IMR-90 (cell line): ENCODE data around the gene ARMC6. TPM values are rescaled to one million over a fixed set of nuclear protein-coding genes. Genes with fewer than 3 reads are reported as not detected.
A peak's percentile ranks its signal among the peaks of the same experiment; 100 is the strongest.

ENCODE experiments used
- ATAC-seq: fragments of 200-7000 bp; cut with Tn5 transposase; 2 replicates; pipeline ENCODE4 v1.9.1; 2020; ENCODE audit warnings: low read depth, mild to moderate bottlenecking, moderate library complexity
- BruUV-seq: library from RNA; stranded (reverse); fragments of 400-500 nt; replicated peaks from 2 replicates; lab custom pipeline; 2021; lab: Mats Ljungman, UMichigan
- CTCF ChIA-PET: fragments of 300-600 bp; formaldehyde crosslinking; extraction: SDS; loops from one replicate; lab custom pipeline; 2021; ENCODE audit warnings: antibody characterized with exemption; lab: Yijun Ruan, JAX
- POLR2A ChIA-PET: fragments of 300-600 bp; sonication (Branson Sonifier 250); formaldehyde crosslinking; loops from one replicate; lab custom pipeline; 2022; ENCODE audit warnings: antibody characterized with exemption; ENCODE audit not compliant: unreplicated experiment; lab: Charles Lee
- DNase-seq: peaks from one replicate; pipeline ENCODE4 v3.0.0; 2013
- H2AFZ ChIP-seq: replicated peaks from 2 replicates; pipeline ENCODE3; 2013; ENCODE audit warnings: low read length, mild to moderate bottlenecking; ENCODE audit not compliant: poor library complexity
- H2AK5ac ChIP-seq: 2 replicates; pipeline ENCODE4 v1.6.1; 2013; ENCODE audit warnings: low read depth, low read length, inconsistent platforms
- H2AK9ac ChIP-seq: replicated peaks from 2 replicates; pipeline ENCODE3; 2013; ENCODE audit warnings: mild to moderate bottlenecking, low read depth, low read length, moderate library complexity; ENCODE audit not compliant: poor library complexity
- H2BK120ac ChIP-seq: 2 replicates; pipeline ENCODE4 v1.6.1; 2013; ENCODE audit warnings: low read depth, low read length, inconsistent platforms
- H2BK15ac ChIP-seq: 3 replicates; pipeline ENCODE4 v1.6.1; 2013; ENCODE audit warnings: low read depth, low read length, inconsistent platforms
- H2BK20ac ChIP-seq: 2 replicates; pipeline ENCODE4 v1.6.1; 2013; ENCODE audit warnings: low read depth, mild to moderate bottlenecking, inconsistent platforms, low read length, moderate library complexity
- H2BK5ac ChIP-seq: 2 replicates; pipeline ENCODE4 v1.6.1; 2013; ENCODE audit warnings: mild to moderate bottlenecking, low read depth, low read length, inconsistent platforms; ENCODE audit not compliant: poor library complexity, severe bottlenecking
- H3K14ac ChIP-seq: replicated peaks from 2 replicates; pipeline ENCODE4 v1.6.1; 2013; ENCODE audit warnings: low read depth, low read length, inconsistent platforms
- H3K18ac ChIP-seq: 2 replicates; pipeline ENCODE4 v1.6.1; 2013; ENCODE audit warnings: low read depth, low read length, control low read depth
- H3K23ac ChIP-seq: 2 replicates; pipeline ENCODE4 v1.6.1; 2013; ENCODE audit warnings: low read depth, low read length, inconsistent platforms
- H3K27ac ChIP-seq: 2 replicates; pipeline ENCODE4 v1.5.1; 2013; ENCODE audit warnings: mild to moderate bottlenecking, control low read depth, low read length; ENCODE audit not compliant: insufficient read depth
- H3K27me3 ChIP-seq: 2 replicates; pipeline ENCODE4 v1.6.1; 2013; ENCODE audit warnings: low read length; ENCODE audit not compliant: control insufficient read depth, insufficient read depth
- H3K36me3 ChIP-seq: 2 replicates; pipeline ENCODE4 v1.6.1; 2013; ENCODE audit warnings: low read length, mixed read lengths; ENCODE audit not compliant: control insufficient read depth, insufficient read depth
- H3K4ac ChIP-seq: 2 replicates; pipeline ENCODE4 v1.6.1; 2013; ENCODE audit warnings: low read depth, low read length, inconsistent platforms
- H3K4me1 ChIP-seq: 2 replicates; pipeline ENCODE4 v1.6.1; 2013; ENCODE audit warnings: low read length, mixed read lengths; ENCODE audit not compliant: control insufficient read depth, insufficient read depth
- H3K4me2 ChIP-seq: 2 replicates; pipeline ENCODE4 v1.6.1; 2013; ENCODE audit warnings: low read depth, mild to moderate bottlenecking, control low read depth, low read length, moderate library complexity
- H3K4me3 ChIP-seq: 2 replicates; pipeline ENCODE4 v1.5.1; 2013; ENCODE audit warnings: low read depth, mild to moderate bottlenecking, control low read depth, low read length, moderate library complexity; ENCODE audit not compliant: insufficient read depth
- H3K56ac ChIP-seq: 2 replicates; pipeline ENCODE4 v1.6.1; 2013; ENCODE audit warnings: low read length, inconsistent platforms; ENCODE audit not compliant: insufficient read depth; ENCODE audit errors: extremely low read depth
- H3K79me1 ChIP-seq, 2 experiments: 2 replicates each; pipeline ENCODE4 v1.6.1; 2013; ENCODE audit warnings: low read length in 2 of 2, inconsistent platforms in 1 of 2, low read depth in 1 of 2
- H3K9ac ChIP-seq: 2 replicates; pipeline ENCODE4 v1.6.1; 2013; ENCODE audit warnings: low read depth, low read length, control low read depth
- H3K9me1 ChIP-seq: 2 replicates; pipeline ENCODE4 v1.6.1; 2013; ENCODE audit warnings: low read length, inconsistent platforms; ENCODE audit not compliant: insufficient read depth
- H3K9me3 ChIP-seq: 2 replicates; pipeline ENCODE4 v1.6.1; 2013; ENCODE audit warnings: low read length; ENCODE audit not compliant: control insufficient read depth, insufficient read depth
- H4K20me1 ChIP-seq: 2 replicates; pipeline ENCODE4 v1.6.1; 2013; ENCODE audit warnings: low read length, inconsistent platforms; ENCODE audit not compliant: insufficient read depth
- H4K5ac ChIP-seq: 2 replicates; pipeline ENCODE4 v1.6.1; 2013; ENCODE audit warnings: mild to moderate bottlenecking, low read depth, low read length, control low read depth
- H4K8ac ChIP-seq, 2 experiments: 2 replicates each; pipeline ENCODE4 v1.6.1; 2013; ENCODE audit warnings: low read depth in 2 of 2, low read length in 2 of 2, control low read depth in 1 of 2, inconsistent platforms in 1 of 2
- H4K91ac ChIP-seq: 2 replicates; pipeline ENCODE4 v1.6.1; 2013; ENCODE audit warnings: low read depth, low read length, inconsistent platforms; ENCODE audit not compliant: insufficient read depth
- BHLHE40 ChIP-seq: fragments of 150-350 bp; IDR thresholded peaks from 2 replicates; pipeline ENCODE4 v1.6.1; 2016; ENCODE audit warnings: mild to moderate bottlenecking, low read depth, low read length
- CEBPB ChIP-seq: IDR thresholded peaks from 2 replicates; pipeline ENCODE4 v1.6.1; 2012; ENCODE audit warnings: low read depth, low read length, improper control_type of control experiment
- CHD1 ChIP-seq: IDR thresholded peaks from 2 replicates; pipeline ENCODE4 v1.6.1; 2012; ENCODE audit warnings: low read depth, low read length, improper control_type of control experiment
- FOS ChIP-seq: fragments of 150-350 bp; IDR thresholded peaks from 2 replicates; pipeline ENCODE4 v1.6.1; 2016; ENCODE audit warnings: low read depth, low read length
- MAFK ChIP-seq: IDR thresholded peaks from 2 replicates; pipeline ENCODE4 v1.6.1; 2012; ENCODE audit warnings: low read depth, low read length, improper control_type of control experiment
- MAZ ChIP-seq: IDR thresholded peaks from 2 replicates; pipeline ENCODE4 v1.6.1; 2012; ENCODE audit warnings: low read depth, mild to moderate bottlenecking, low read length, improper control_type of control experiment, moderate library complexity, borderline replicate concordance
- NFE2L2 ChIP-seq: fragments of 150-350 bp; IDR thresholded peaks from 2 replicates; pipeline ENCODE4 v1.6.1; 2016; ENCODE audit warnings: low read depth, mild to moderate bottlenecking, low read length
- POLR2A ChIP-seq: IDR thresholded peaks from 2 replicates; pipeline ENCODE4 v1.6.1; 2012; ENCODE audit warnings: mild to moderate bottlenecking, low read depth, low read length
- RAD21 ChIP-seq: IDR thresholded peaks from 2 replicates; pipeline ENCODE4 v1.6.1; 2012; ENCODE audit warnings: low read length, improper control_type of control experiment
- RCOR1 ChIP-seq: IDR thresholded peaks from 2 replicates; pipeline ENCODE4 v1.6.1; 2012; ENCODE audit warnings: mild to moderate bottlenecking, low read length, improper control_type of control experiment; ENCODE audit not compliant: insufficient replicate concordance
- RFX5 ChIP-seq: IDR thresholded peaks from 2 replicates; pipeline ENCODE4 v1.8.0; 2012; ENCODE audit warnings: low read depth, mild to moderate bottlenecking, low read length, moderate library complexity
- SMC3 ChIP-seq: fragments of 150-350 bp; IDR thresholded peaks from 2 replicates; pipeline ENCODE4 v1.6.1; 2016; ENCODE audit warnings: low read depth, mild to moderate bottlenecking, antibody characterized with exemption, low read length, moderate library complexity
- WGBS, 2 experiments: methylation state at CpG; one replicate each; pipeline versions ENCODE4 v1.1.5 to v1.1.7; 2013; ENCODE audit warnings: missing lambda C conversion rate in 2 of 2; ENCODE audit not compliant: insufficient read length in 1 of 2; ENCODE audit errors: extremely low coverage in 2 of 2; 5-methylcytosine and 5-hydroxymethylcytosine counted together
- dilution Hi-C: fragments of 300-500 bp; cut with HindIII; formaldehyde crosslinking; loops from one replicate; pipeline ENCODE4 v1.14.3; 2018; ENCODE audit warnings: low sequenced_read_pairs; ENCODE audit not compliant: unreplicated experiment
- in situ Hi-C: fragments of 300-500 bp; cut with MboI; formaldehyde crosslinking; loops from 3 replicates; pipeline ENCODE4 v1.14.3; 2019; ENCODE audit warnings: low sequenced_read_pairs, inconsistent platforms, mixed read lengths
- intact Hi-C: fragments of 100-400 bp; cut with micrococcal nuclease; formaldehyde crosslinking; loops from 2 replicates; pipeline ENCODE4 v1.10.0; 2022
- polyA plus RNA-seq, 3 experiments: library from polyadenylated mRNA; depleted of rRNA; stranded (reverse); fragments of >200 nt; gene quantifications; 2 replicates each; pipeline ENCODE4 v1.2.3, GENCODE V29; 2012; ENCODE audit warnings: low replicate concordance in 1 of 3
- total RNA-seq: library from RNA; depleted of rRNA; stranded (reverse); fragments of >200 nt; gene quantifications from 2 replicates; pipeline ENCODE4 v1.2.3, GENCODE V29; 2012
- TF ChIP-seq, protein P1 (sequence below): fragments of 150-350 bp; IDR thresholded peaks from 2 replicates; pipeline ENCODE4 v1.6.1; 2016; ENCODE audit warnings: low read depth, mild to moderate bottlenecking, low read length, moderate library complexity, borderline replicate concordance
- TF ChIP-seq, protein P2 (sequence below): conservative IDR thresholded peaks from 2 replicates; pipeline ENCODE4 v1.5.1; 2012; ENCODE audit warnings: mild to moderate bottlenecking, low read depth, low read length, improper control_type of control experiment
- TF ChIP-seq, protein P3 (sequence below): fragments of 150-350 bp; IDR thresholded peaks from 2 replicates; pipeline ENCODE4 v1.6.1; 2017; ENCODE audit warnings: mild to moderate bottlenecking, antibody characterized with exemption, low read length, low read depth

The ARMC6 gene
- total and polyA plus RNA-seq, 2 of the 4 experiments (the other 2 are of a cell fraction) = 41.5 to 52.7 TPM

DNA sequence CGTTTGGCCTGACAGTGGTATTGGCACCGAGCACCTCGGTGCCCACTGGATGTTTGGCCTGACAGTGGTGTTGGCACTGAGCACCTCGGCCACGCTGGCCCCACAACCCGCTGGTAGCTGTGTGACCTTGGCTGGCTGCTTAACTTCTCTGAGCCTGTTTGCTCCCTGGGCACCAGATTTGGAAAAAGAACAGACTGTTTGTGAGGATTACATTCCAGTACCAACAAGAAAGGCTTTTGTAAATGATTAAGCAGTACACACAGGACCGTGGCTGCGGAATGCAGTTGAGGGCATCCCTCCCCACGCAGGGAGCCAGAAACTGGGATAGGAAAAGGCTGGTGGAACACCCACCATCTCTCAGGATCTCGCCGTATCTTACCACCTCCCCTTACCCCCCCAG, 62.3 kb downstream of the ARMC6 start:
- POLR2A ChIA-PET = no interaction called here

More for the DNA sequence above, 62.3 kb downstream of the ARMC6 start:
- in situ Hi-C loops = no loop called here
- no peak overlapping the region for H3K9ac ChIP-seq
- no peaks in the 10 kb centered on the region for H3K9me1 ChIP-seq
- H4K8ac ChIP-seq = no peak overlapping the region
- H2BK120ac ChIP-seq = no peak overlapping the region
- dilution Hi-C loops = no loop called here
- no peak overlapping the region for H3K27ac ChIP-seq
- H2AK9ac ChIP-seq = peak overlapping the region; percentile 55
- H2AK5ac ChIP-seq = no peak overlapping the region
- H3K23ac ChIP-seq = no peak overlapping the region
- H3K79me1 ChIP-seq = no peaks in the 10 kb centered on the region
- no peak overlapping the region for H2AFZ ChIP-seq
- CTCF ChIA-PET = no interaction called here
- H3K27me3 ChIP-seq = no peaks in the 10 kb centered on the region
- no peak overlapping the region for H4K5ac ChIP-seq
- peaks cover 6% of the 10 kb centered on the region for H3K36me3 ChIP-seq
- H3K56ac ChIP-seq = no peak overlapping the region
- H3K4me3 ChIP-seq = no peak overlapping the region
- H4K91ac ChIP-seq = no peak overlapping the region
- no peak overlapping the region for H3K18ac ChIP-seq
- intact Hi-C loops = no loop called here
- no peak for DNase-seq
- ATAC-seq = no peak
- H3K4me2 ChIP-seq = no peak overlapping the region
- no peak overlapping the region for H3K14ac ChIP-seq
- no peaks in the 10 kb centered on the region for H3K9me3 ChIP-seq
- H2BK15ac ChIP-seq = no peak overlapping the region
- no peak overlapping the region for H2BK5ac ChIP-seq
- H2BK20ac ChIP-seq = no peak overlapping the region
- no peaks in the 10 kb centered on the region; the same call in 1 of the 2 replicates for H4K20me1 ChIP-seq
- no peak overlapping the region for H3K4ac ChIP-seq
- 77% methylated on average over 6 of the region's 11 CpGs; no CpG with 5 or more reads in 1 of the 2 experiments for WGBS, 2 experiments
- H3K4me1 ChIP-seq = no peaks in the 10 kb centered on the region
- BruUV-seq = no TSS peak
- no peak for TF ChIP-seq RCOR1
- no peak for TF ChIP-seq CHD1
- no peak for TF ChIP-seq MAFK
- TF ChIP-seq FOS = no peak
- no peak for TF ChIP-seq CEBPB
- TF ChIP-seq, protein P1, sequence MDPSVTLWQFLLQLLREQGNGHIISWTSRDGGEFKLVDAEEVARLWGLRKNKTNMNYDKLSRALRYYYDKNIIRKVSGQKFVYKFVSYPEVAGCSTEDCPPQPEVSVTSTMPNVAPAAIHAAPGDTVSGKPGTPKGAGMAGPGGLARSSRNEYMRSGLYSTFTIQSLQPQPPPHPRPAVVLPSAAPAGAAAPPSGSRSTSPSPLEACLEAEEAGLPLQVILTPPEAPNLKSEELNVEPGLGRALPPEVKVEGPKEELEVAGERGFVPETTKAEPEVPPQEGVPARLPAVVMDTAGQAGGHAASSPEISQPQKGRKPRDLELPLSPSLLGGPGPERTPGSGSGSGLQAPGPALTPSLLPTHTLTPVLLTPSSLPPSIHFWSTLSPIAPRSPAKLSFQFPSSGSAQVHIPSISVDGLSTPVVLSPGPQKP = no peak
- TF ChIP-seq BHLHE40 = no peak
- no peak for TF ChIP-seq POLR2A
- no peak for TF ChIP-seq SMC3
- TF ChIP-seq, protein P2, sequence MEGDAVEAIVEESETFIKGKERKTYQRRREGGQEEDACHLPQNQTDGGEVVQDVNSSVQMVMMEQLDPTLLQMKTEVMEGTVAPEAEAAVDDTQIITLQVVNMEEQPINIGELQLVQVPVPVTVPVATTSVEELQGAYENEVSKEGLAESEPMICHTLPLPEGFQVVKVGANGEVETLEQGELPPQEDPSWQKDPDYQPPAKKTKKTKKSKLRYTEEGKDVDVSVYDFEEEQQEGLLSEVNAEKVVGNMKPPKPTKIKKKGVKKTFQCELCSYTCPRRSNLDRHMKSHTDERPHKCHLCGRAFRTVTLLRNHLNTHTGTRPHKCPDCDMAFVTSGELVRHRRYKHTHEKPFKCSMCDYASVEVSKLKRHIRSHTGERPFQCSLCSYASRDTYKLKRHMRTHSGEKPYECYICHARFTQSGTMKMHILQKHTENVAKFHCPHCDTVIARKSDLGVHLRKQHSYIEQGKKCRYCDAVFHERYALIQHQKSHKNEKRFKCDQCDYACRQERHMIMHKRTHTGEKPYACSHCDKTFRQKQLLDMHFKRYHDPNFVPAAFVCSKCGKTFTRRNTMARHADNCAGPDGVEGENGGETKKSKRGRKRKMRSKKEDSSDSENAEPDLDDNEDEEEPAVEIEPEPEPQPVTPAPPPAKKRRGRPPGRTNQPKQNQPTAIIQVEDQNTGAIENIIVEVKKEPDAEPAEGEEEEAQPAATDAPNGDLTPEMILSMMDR = no peak
- TF ChIP-seq RFX5 = no peak
- no peak for TF ChIP-seq RAD21
- TF ChIP-seq, protein P3, sequence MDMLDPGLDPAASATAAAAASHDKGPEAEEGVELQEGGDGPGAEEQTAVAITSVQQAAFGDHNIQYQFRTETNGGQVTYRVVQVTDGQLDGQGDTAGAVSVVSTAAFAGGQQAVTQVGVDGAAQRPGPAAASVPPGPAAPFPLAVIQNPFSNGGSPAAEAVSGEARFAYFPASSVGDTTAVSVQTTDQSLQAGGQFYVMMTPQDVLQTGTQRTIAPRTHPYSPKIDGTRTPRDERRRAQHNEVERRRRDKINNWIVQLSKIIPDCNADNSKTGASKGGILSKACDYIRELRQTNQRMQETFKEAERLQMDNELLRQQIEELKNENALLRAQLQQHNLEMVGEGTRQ = no peak
- TF ChIP-seq MAZ = no peak
- TF ChIP-seq NFE2L2 = no peak
